Fibroblast of pulmonary artery (primary cell): ENCODE results near the gene WEE1.

ENCODE experiments used
- DNase-seq: peaks from one replicate; pipeline ENCODE4 v3.0.0-alpha.2; 2010; ENCODE audit warnings: low read depth
- H3K4me3 ChIP-seq: replicated peaks from 2 replicates; pipeline ENCODE4 v1.5.1; 2011; ENCODE audit warnings: low read depth, mild to moderate bottlenecking, control low read depth, low read length, moderate library complexity
- TF ChIP-seq, protein P1 (sequence below): IDR thresholded peaks from 2 replicates; pipeline ENCODE4 v1.5.1; 2011; ENCODE audit warnings: mild to moderate bottlenecking, control low read depth, low read length, inconsistent platforms; ENCODE audit errors: missing control alignments

The WEE1 gene

DNA sequence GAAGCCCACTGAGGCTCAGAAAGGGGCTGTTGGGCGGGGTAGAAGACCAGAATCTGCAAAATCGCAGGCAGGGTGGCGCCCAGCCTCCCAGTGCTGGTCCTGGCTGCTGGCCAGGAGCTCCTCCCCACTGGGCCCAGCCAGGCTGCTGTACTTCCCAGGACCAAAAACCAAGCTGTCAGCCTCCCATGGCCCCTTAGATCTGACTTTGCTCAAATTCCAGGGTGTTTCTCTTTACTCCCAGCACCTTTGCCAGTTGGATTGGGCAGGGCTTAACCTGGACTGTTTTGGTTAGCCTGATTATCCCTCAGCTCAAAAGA, 44.2 kb upstream of the WEE1 start:
- DNase-seq, result peak; percentile 33
- TF ChIP-seq, protein P1, sequence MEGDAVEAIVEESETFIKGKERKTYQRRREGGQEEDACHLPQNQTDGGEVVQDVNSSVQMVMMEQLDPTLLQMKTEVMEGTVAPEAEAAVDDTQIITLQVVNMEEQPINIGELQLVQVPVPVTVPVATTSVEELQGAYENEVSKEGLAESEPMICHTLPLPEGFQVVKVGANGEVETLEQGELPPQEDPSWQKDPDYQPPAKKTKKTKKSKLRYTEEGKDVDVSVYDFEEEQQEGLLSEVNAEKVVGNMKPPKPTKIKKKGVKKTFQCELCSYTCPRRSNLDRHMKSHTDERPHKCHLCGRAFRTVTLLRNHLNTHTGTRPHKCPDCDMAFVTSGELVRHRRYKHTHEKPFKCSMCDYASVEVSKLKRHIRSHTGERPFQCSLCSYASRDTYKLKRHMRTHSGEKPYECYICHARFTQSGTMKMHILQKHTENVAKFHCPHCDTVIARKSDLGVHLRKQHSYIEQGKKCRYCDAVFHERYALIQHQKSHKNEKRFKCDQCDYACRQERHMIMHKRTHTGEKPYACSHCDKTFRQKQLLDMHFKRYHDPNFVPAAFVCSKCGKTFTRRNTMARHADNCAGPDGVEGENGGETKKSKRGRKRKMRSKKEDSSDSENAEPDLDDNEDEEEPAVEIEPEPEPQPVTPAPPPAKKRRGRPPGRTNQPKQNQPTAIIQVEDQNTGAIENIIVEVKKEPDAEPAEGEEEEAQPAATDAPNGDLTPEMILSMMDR, result no peak
- H3K4me3 ChIP-seq, result no peak overlapping the region

GRCh38 chr11:9530020-9530621, 43.3 kb upstream of the WEE1 start:
- TF ChIP-seq, protein P1, result no peak
- peak; percentile 60 for DNase-seq
- H3K4me3 ChIP-seq, result no peak overlapping the region

DNA sequence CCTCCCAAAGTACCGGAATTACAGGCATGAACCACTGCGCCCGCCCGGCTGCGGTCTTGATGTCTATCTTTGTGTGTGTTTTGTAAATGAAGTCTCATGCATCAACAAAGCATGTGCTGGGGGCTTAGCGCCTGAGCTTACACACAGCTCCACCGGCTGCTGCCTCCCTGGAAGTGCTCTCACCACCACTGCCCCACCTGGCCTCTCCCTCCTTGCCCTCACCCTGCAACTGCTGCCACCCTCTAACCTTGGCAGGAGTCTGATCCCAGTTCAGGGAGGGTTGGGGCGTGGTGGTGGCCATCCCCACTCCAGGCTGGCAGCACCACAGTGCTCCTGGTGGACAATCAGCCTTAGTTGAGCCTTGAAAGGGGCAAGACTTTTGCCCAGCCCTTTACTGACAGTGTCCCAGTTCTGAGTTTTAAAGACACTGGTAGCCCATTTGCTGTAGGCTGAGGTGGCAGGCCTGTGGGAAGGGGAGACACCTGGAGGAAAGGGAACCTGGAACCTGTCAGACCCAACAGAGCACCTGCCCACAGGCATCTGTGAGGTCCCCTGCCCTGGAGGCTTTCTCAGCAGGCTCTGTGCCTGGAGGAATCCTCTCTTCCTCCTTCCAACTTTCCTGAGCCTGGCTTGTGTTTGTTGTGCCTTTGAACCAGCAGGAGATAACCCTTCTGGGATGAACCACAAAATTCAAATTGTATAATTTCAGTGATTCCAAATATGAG, 42.4 kb upstream of the WEE1 start:
- DNase-seq, result no peak
- TF ChIP-seq, protein P1, result no peak
- no peak overlapping the region for H3K4me3 ChIP-seq

DNA sequence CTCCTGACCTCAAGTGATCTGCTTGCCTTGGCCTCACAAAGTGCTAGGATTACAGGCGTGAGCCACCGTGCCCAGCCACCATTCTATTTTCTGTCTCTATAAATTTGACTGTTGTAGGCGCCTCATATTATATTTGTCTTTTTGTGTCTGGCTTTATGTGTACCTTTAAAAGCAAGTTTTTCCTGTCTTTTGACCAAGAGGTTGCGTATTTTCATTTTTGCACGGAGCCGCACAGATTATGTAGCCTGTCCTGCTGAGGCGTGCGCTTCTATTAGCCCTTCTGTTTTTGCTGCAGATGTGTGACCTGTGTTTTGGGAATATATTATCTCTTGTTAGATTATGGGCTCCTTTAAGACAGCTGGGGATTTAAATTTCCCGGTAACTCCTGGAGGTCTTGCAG, 40.4 kb upstream of the WEE1 start:
- DNase-seq, result no peak
- TF ChIP-seq, protein P1, result no peak

GRCh38 chr11:9533736-9534473, 39.6 kb upstream of the WEE1 start:
- H3K4me3 ChIP-seq, result no peak overlapping the region
- no peak for DNase-seq
- TF ChIP-seq, protein P1, result no peak

More for the DNA sequence above, 40.4 kb upstream of the WEE1 start:
- H3K4me3 ChIP-seq, result no peak overlapping the region

DNA sequence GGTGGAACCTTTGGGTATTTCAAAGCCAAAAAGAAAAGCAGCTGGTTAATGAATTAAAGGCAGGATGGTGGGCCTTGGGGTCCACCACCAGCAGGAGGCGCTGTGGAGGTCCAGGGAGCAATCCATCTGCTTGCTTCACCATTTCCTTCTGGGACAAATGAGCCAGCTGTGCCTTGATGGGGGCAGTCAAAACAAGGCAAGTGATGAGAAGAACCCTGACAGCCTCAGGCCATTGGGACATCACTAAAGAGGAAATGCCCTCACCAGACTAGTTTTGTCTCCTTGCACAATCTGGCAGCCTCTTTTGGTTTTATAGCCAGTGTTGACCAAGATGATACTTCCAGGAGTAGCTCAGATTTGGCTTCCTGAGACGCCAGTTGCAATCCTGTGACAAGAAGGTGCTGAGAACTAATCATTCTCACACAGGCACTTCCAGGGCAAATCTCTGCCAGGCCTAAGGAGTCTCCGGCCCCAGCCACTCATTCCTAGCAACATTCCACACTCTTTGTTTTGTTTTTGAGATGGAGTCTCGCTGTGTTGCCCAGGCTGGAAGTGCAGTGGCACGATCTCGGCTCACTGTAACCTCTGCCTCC, 38.2 kb upstream of the WEE1 start:
- DNase-seq, result peak; percentile 90
- no peak overlapping the region for H3K4me3 ChIP-seq
- TF ChIP-seq, protein P1, result peak; percentile 80
